AG20443 (cell line): ENCODE results near the gene PIGC.

ENCODE experiments used
- DNase-seq: peaks from one replicate; pipeline ENCODE4 v3.0.0; 2012; ENCODE audit warnings: low spot score, mixed read lengths

The PIGC gene

GRCh38 chr1:172443666-172444453, at the start of gene PIGC:
Gene PIGC, minus strand, starts transcription at chr1:172444069. Its CDS starts 1,447 bp downstream, at chr1:172442622.
- DNase-seq = peak; percentile 97

- DNase-seq = no peak
These were observed 48.6 kb upstream of the PIGC start for GRCh38 chr1:172492421-172492820.

GRCh38 chr1:172489847-172490246, 46.0 kb upstream of the PIGC start:
- DNase-seq = no peak

GRCh38 chr1:172488393-172488792, 44.5 kb upstream of the PIGC start:
- DNase-seq = no peak

- DNase-seq = no peak
These were observed 43.7 kb upstream of the PIGC start for GRCh38 chr1:172487550-172487949.

GRCh38 chr1:172486805-172487454, 43.1 kb upstream of the PIGC start:
- DNase-seq = no peak

GRCh38 chr1:172485626-172486025, 41.8 kb upstream of the PIGC start:
- no peak for DNase-seq

- no peak for DNase-seq
These were observed 40.4 kb upstream of the PIGC start for GRCh38 chr1:172484252-172484651.

GRCh38 chr1:172483448-172483847, 39.6 kb upstream of the PIGC start:
- DNase-seq = no peak

GRCh38 chr1:172482044-172482443, 38.2 kb upstream of the PIGC start:
- DNase-seq = no peak

GRCh38 chr1:172480431-172480830, 36.6 kb upstream of the PIGC start:
- no peak for DNase-seq

GRCh38 chr1:172478485-172478884, 34.6 kb upstream of the PIGC start:
- no peak for DNase-seq

GRCh38 chr1:172477741-172478140, 33.9 kb upstream of the PIGC start:
- no peak for DNase-seq

GRCh38 chr1:172477216-172477615, 33.3 kb upstream of the PIGC start:
- no peak for DNase-seq

GRCh38 chr1:172476218-172476811, 32.4 kb upstream of the PIGC start:
- no peak for DNase-seq

- no peak for DNase-seq
These were observed 30.0 kb upstream of the PIGC start for GRCh38 chr1:172473842-172474241.

- DNase-seq = no peak
These were observed 29.4 kb upstream of the PIGC start for GRCh38 chr1:172473302-172473701.

- DNase-seq = no peak
These were observed 28.6 kb upstream of the PIGC start for GRCh38 chr1:172472495-172472894.

GRCh38 chr1:172471666-172472065, 27.8 kb upstream of the PIGC start:
- no peak for DNase-seq

GRCh38 chr1:172470149-172470548, 26.3 kb upstream of the PIGC start:
- no peak for DNase-seq

- DNase-seq = no peak
These were observed 25.8 kb upstream of the PIGC start for GRCh38 chr1:172469717-172470116.

- no peak for DNase-seq
These were observed 24.4 kb upstream of the PIGC start for GRCh38 chr1:172468296-172468695.

- no peak for DNase-seq
These were observed 23.6 kb upstream of the PIGC start for GRCh38 chr1:172467446-172467845.
